ENCODE results near the gene TFAP2D.

The TFAP2D gene

GRCh38 chr6:50818020-50818419, 104.7 kb downstream of the TFAP2D start:
- no peak for DNase-seq (ENCODE audit: low read depth in 2 of 2, low spot score in 1 of 2)

DNA sequence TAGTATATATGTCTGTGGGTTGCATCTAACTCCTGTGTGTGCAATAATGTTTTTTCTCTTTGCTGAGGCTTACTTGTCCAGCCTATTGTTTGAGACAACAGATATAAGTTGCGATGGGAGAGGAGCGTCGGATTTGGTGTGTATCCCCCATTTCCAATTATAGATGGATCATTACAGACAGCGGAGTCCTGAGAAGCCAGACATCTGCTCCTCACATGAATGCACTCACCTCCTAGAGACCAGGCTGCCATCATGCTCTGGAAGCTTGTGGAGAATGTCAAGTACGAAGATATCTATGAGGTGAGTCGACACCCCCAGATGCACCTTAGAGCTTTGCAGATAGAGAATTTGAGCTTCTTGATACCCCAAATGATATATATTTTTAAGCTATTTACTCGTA, 105.3 kb downstream of the TFAP2D start, which contains the start of gene TFAP2B:
Gene TFAP2B, plus strand, starts transcription at position 199 of the 400 bp plus-strand sequence. Its CDS starts 21 bp downstream, at position 220.
- no peak for DNase-seq (ENCODE audit: low read depth in 2 of 2, low spot score in 1 of 2)

- no peak for DNase-seq (ENCODE audit: low read depth in 2 of 2, low spot score in 1 of 2)
Measured at GRCh38 chr6:50819466-50819903, 106.2 kb downstream of the TFAP2D start.

DNA sequence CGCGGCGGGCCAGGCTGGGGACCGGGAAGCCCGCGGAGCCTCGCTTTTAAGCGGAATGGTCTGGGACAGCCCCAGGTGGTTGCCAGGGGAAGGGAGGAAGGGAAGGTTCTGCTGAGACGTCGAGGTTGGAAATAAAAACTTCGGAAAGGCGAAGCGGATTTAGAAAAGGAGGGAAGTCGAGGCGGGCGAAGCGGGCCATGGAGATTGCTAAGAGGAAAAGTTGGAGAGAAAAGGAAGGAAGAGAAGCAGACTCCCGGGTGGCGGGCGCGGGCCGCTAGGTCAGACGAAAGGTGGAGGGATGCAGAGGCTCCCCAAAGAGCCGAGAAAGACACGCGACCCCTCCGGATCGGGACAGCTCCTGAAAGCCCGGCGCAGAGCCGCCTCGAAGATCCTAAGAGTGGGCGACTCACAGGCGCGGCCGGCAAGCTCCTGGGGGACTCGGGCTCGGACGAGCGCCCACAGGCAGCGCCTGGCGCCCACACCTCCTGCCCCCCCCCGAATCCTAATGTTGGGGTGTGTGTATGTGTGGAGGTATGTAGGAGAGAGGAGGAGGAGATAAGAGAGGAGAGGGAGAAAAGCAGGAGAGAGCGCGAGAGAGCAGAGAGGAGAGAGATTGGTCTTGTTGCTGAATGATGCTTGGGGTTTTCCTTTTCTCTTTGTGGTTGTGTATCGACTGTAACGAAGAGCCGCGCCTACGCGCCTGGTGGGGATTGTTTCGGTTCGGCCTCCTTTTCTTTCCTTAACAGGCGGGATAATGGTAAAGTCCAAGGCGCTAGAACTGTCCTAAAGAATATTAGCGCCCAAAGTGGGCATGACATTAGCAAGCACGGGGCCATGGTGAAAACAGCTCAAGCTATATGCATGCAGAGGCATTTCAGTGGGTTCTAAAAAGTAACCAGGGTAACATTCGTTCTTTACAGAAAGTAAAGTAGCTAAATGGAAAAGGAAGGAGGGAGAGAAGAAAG, 106.9 kb downstream of the TFAP2D start:
- DNase-seq (ENCODE audit: low read depth in 2 of 2, low spot score in 1 of 2) = no peak

DNA sequence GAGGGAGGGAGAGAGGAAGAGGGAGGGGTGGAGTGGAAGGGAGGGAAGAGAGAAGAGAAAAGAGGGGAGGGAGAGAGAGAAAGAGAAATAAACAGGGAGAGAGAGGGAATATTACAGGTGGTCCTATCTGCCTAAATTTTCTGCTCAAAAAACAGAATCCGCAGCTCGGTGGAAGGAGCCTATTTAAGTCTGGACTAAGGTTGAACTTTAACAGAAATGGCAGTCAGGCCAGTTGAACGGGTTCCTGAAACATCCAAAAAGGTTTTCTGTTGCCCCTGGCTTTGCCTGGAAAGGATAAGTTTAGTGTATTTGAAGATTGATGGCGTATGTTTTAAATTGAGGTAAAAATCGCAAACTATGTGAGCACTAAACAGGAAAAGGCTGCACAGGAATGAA, 107.5 kb downstream of the TFAP2D start:
- DNase-seq (ENCODE audit: low read depth in 2 of 2, low spot score in 1 of 2) = no peak

GRCh38 chr6:50821441-50822077, 108.2 kb downstream of the TFAP2D start:
- no peak for DNase-seq (ENCODE audit: low read depth in 2 of 2, low spot score in 1 of 2)

- no peak for DNase-seq (ENCODE audit: low read depth in 2 of 2, low spot score in 1 of 2)
Measured at GRCh38 chr6:50822078-50822476, 108.8 kb downstream of the TFAP2D start.
